T-helper 2 cell treated with Interferon-gamma antibody and Interleukin-4, amounts not matched to agents 5 μg/mL and 100 μg/mL, for 36 hours (primary cell): ENCODE results near the gene SYVN1.

ENCODE experiments used
- DNase-seq: peaks from one replicate; pipeline ENCODE4 v3.0.0; 2021; ENCODE audit warnings: low spot score
- H3K27ac Mint-ChIP-seq: one replicate; pipeline ENCODE4 v1.8.0; 2021; ENCODE audit warnings: mild to moderate bottlenecking, mixed read lengths
- H3K27me3 Mint-ChIP-seq: one replicate; pipeline ENCODE4 v1.8.0; 2021; ENCODE audit warnings: low read depth, mixed read lengths
- H3K36me3 Mint-ChIP-seq: one replicate; pipeline ENCODE4 v1.8.0; 2021; ENCODE audit warnings: low read depth, mixed read lengths
- H3K4me1 Mint-ChIP-seq: one replicate; pipeline ENCODE4 v1.8.0; 2021; ENCODE audit warnings: low read depth, mixed read lengths
- H3K4me3 Mint-ChIP-seq: one replicate; pipeline ENCODE4 v1.8.0; 2022; ENCODE audit warnings: mild to moderate bottlenecking, moderate library complexity, mixed read lengths
- H3K9me3 Mint-ChIP-seq: one replicate; pipeline ENCODE4 v1.8.0; 2021; ENCODE audit warnings: mixed read lengths

Gene SYVN1

DNA sequence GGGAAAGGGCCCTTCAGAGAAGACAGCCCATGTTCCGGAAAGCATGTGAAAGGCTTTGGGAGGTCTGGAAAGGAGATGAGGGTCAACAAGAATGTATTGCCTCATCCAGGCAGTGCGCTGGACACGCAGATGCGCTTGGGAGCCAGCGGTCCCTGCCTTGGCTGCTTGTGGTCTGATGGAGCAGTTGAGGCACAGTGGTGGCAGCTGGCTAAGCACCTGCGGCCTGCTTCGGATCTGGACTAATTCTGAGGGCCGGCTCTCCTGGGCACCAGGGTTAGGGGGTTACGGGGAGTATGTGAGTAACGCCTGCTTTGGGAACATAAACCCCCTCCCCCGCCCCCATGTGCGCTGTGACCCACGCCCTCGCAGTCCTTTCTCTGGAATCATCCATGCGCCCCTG, 27.2 kb downstream of the SYVN1 start:
- Mint-ChIP-seq H3K36me3 (peaks cover 14% of the 10 kb centered on the region), H3K27me3 (no peaks in the 10 kb centered on the region), H3K27ac (no peak overlapping the region), H3K4me1 (peaks cover 15% of the 10 kb centered on the region), H3K9me3 (no peaks in the 10 kb centered on the region), H3K4me3 (no peak overlapping the region)
- no peak for DNase-seq

DNA sequence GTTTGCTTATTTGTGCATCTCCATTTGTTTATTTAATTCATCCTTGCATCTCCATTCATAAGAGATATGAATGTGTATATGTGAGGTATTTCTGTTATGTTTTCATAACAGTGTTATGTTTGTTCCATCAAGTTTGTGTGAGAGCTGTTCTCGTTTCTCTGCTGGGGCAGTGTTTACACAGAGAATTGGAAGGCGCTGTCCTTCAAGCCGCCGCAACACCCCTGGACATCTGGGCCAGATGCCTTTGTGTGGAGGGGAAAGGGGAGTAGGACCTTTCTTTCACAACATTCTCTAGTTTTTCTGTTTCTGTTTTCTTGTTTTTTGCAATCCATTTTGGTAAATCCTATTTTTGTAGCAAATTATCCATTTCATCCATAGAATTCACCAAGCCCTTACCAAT, 29.7 kb downstream of the SYVN1 start:
- DNase-seq, result no peak
- H3K4me1 Mint-ChIP-seq, result peaks cover 4% of the 10 kb centered on the region
- H3K4me3 Mint-ChIP-seq, result no peak overlapping the region
- no peak overlapping the region for H3K27ac Mint-ChIP-seq
- H3K27me3 Mint-ChIP-seq, result no peaks in the 10 kb centered on the region
- peaks cover 12% of the 10 kb centered on the region for H3K36me3 Mint-ChIP-seq
- H3K9me3 Mint-ChIP-seq, result no peaks in the 10 kb centered on the region

DNA sequence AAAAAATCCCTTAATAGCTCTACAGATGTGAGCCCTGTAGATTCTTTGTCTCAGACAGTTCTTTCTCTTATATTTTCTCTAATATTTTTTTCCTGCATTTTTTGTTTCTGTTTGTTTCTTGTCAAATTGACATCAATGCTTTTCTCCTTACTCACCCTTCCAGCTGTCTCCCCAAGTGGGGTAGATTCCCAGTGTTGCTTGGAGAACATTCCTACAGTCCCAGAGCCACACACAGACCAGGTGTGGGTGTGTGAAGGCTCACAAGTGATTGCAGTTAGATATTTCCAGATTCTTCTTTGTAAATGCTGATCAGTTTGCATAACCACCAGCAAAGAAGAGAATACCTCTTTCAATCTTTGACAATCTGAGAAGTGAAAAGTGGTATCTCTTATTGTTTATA, 30.8 kb downstream of the SYVN1 start:
- no peak for DNase-seq
- peaks cover 7% of the 10 kb centered on the region for H3K4me1 Mint-ChIP-seq
- no peaks in the 10 kb centered on the region for H3K27me3 Mint-ChIP-seq
- H3K36me3 Mint-ChIP-seq, result peaks cover 14% of the 10 kb centered on the region
- no peak overlapping the region for H3K27ac Mint-ChIP-seq
- H3K9me3 Mint-ChIP-seq, result no peaks in the 10 kb centered on the region
- H3K4me3 Mint-ChIP-seq, result no peak overlapping the region

DNA sequence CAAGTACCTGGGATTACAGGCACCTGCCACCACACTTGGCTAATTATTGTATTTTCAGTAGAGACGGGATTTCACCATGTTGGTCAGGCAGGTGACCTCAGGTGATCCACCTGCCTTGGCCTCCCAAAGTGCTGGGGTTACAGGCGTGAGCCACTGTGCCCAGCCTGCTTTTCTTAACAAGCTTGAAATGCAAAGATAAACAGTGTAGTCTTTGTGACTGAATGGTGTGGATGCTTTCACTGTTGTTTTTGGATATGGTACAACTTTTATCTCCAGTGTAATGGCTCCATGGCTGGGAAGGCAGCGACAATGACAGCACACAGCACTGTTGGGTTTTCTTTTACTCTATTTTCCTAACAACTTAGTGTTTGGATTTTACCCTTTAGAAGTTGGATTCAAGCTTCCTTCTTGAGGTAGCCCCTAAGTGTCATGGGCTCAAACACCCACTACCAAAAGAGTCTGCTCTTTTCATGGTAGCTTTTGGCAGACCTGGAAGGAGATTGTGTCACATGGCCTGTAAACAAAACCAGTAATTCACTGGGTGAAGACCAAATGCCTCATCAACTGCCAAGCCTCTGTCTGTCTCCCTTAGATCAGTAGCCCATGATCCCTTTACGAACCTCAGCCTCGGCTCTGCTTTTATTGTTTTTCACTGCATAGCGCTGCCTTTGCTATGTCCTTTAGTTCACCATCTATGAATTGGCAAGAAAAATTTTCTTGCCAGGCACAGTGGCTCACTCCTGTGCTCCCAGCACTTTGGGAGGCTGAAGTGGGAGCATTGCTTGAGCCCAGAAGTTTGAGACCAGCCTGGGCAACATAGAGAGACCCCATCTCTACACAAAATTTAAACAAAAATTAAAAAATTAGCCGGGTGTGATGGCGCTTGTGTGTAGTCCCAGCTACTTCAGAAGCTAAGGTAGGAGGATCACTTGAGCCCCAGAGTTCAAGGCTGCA, 31.9 kb downstream of the SYVN1 start:
- Mint-ChIP-seq H3K4me3 (no peak overlapping the region), H3K36me3 (peaks cover 16% of the 10 kb centered on the region), H3K4me1 (peaks cover 11% of the 10 kb centered on the region), H3K27ac (no peak overlapping the region), H3K9me3 (no peaks in the 10 kb centered on the region), H3K27me3 (no peaks in the 10 kb centered on the region)
- no peak for DNase-seq

DNA sequence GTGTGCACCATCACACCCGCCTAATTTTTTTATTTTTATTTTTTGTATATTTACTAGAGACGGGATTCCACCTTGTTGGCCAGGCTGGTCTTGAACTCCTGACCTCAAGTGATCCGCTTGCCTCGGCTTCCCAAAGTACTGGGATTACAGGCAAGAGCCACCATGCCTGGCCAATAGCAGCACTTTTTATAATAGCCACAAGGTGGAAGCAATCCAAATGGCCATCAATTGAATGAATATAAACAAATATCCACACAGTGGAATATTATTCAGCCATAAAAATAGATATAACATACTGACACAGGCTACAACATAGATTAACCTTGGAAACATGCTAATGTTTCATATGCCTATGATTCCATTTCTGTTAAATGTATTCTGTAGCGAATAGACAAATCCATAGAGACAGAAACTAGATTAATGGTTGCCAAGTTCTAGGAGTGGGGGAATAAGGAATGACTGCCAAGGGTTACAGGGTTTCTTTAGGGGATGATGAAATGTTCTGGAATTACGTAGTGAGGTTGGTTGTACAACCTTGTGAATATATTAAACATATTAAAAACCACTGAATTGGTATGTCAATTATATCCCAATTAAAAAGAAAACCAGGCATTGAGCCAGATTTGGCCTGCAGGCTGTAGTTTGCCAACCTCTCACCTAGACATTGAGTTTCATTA, 33.5 kb downstream of the SYVN1 start:
- Mint-ChIP-seq H3K27me3 (no peaks in the 10 kb centered on the region), H3K4me3 (no peak overlapping the region), H3K27ac (no peak overlapping the region), H3K9me3 (no peaks in the 10 kb centered on the region), H3K36me3 (peaks cover 13% of the 10 kb centered on the region), H3K4me1 (peaks cover 12% of the 10 kb centered on the region)
- no peak for DNase-seq

DNA sequence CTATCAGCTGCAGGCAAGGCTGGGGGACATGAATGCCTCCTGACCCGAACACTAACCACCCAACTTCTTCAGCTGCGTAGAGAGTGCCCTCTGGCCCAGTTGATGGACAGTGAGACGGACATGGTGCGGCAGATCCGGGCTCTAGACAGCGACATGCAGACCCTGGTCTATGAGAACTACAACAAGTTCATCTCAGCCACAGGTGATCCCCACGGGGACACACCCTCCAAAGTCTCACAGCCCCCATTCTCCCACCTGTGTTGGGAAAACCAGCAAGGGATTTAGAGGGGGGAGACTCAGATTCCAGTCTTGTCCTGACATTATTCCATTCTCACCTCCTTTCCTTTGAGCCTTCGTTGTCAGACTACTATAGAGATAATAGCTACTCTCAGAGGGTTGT, 37.4 kb downstream of the SYVN1 start:
- Mint-ChIP-seq H3K9me3 (no peaks in the 10 kb centered on the region), H3K27ac (peak overlapping the region; percentile 57), H3K27me3 (no peaks in the 10 kb centered on the region), H3K4me1 (peaks cover 12% of the 10 kb centered on the region), H3K36me3 (peaks cover 5% of the 10 kb centered on the region), H3K4me3 (peak overlapping the region; percentile 93)
- no peak for DNase-seq

DNA sequence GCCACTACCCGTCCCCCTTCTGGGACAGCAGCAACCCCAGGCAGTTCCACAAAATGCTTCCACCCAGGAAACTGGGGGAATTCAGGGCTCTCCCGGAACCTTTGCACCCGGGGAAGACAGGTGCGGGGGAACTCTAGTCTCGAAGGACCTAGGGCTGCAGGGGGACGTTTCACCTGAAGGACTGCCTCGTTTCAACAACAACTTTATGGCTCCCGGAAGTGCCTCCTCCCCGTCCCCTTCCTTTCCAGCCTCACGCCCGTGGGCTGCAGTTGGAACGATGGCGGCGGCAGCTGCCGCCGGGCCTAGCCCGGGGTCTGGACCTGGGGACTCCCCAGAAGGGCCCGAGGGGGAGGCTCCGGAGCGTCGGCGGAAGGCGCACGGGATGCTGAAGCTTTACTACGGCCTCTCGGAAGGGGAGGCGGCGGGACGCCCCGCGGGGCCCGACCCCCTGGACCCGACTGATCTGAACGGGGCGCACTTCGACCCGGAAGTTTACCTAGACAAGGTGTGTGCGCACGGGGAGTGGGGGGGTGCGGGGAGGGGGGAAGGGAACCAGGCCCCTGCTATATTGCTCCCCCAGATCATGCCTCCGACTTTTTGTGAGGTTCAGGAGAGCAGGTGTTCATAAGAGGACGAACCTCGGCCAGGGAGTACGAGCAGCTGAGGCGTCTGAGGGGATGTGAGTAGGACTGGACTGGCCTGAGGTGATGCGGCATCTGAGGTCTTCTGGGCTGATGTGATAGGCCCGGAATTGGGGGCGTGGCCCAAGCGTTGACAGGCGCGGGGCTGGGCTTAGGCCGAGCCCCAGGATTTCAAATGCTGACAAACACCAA, 38.1 kb downstream of the SYVN1 start, which contains the start of gene VPS51:
VPS51 (plus strand) TSS at position 241 of the 833 bp plus-strand sequence; CDS start at position 278, 37 bp downstream.
- Mint-ChIP-seq H3K36me3 (peaks cover 4% of the 10 kb centered on the region), H3K27me3 (no peaks in the 10 kb centered on the region), H3K9me3 (no peaks in the 10 kb centered on the region), H3K4me3 (peak within 1 kb of the TSS; percentile 93), H3K27ac (peak within 1 kb of the TSS; percentile 98), H3K4me1 (peaks cover 12% of the 10 kb centered on the region)
- peak; percentile 84 for DNase-seq

DNA sequence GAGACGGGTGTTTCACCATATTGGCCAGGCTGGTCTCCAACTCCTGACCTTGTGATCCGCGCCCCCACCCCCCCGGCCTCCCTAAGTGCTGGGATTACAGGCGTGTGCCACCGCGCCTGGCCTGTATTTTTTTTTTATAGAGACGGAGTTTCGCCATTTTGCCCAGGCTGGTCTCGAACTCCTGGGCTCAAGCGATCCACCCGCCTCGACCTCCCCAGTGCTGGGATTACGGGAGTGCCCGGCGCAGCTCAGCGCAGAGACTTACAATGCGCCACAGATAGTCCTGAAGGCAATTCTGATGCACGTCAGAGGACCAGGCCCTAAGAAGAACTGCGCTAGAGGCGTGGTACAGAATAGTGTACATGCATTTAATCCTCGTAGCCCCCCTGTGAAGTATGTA, 38.9 kb downstream of the SYVN1 start:
- Mint-ChIP-seq H3K4me1 (peaks cover 12% of the 10 kb centered on the region), H3K27ac (peak overlapping the region; percentile 98), H3K36me3 (peaks cover 4% of the 10 kb centered on the region), H3K9me3 (no peaks in the 10 kb centered on the region), H3K27me3 (no peaks in the 10 kb centered on the region), H3K4me3 (peak overlapping the region; percentile 93)
- no peak for DNase-seq

DNA sequence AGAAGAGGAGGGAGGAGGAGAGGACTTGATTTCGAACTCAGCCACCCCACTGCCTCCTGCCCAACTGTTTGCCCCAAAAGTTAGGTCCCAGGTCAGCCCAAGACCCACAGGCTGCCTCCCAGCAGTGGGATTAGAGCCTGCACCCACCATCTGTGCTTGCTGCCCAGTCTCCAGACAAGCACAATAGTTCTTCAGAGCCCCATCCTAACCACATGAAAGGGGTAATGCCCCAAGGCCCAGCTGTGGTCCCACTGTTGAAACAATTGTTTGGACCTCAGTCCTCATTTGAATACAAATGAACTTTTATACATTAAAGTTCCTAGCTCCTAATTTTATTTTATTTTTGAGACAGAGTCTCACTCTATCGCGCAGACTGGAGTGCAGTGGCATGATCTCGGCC, 43.7 kb downstream of the SYVN1 start:
- Mint-ChIP-seq H3K9me3 (no peaks in the 10 kb centered on the region), H3K27me3 (no peaks in the 10 kb centered on the region), H3K27ac (no peak overlapping the region), H3K36me3 (peaks cover 15% of the 10 kb centered on the region), H3K4me1 (peaks cover 5% of the 10 kb centered on the region), H3K4me3 (no peak overlapping the region)
- DNase-seq, result no peak

DNA sequence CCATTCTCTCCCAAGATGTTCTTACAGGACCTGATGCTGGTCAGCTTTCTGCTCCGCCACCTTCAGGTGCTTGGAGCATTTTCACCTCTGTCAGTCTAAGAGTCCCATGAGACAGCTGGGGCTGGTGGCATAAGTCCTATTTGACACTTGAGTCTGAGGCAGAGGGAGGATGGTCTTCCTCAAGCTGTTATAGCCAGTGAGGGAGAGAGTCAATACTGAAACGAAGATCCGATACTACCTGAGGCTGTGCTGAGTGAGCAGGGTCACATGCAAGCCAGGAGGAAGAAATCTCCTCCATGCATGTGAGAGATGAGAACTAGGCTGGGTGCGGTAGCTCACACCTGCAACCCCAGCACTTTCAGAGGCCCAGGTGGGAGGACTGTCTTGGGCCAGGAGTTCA, 44.7 kb downstream of the SYVN1 start:
- no peak overlapping the region for H3K27ac Mint-ChIP-seq
- H3K4me3 Mint-ChIP-seq, result no peak overlapping the region
- H3K4me1 Mint-ChIP-seq, result peaks cover 9% of the 10 kb centered on the region
- H3K36me3 Mint-ChIP-seq, result peaks cover 17% of the 10 kb centered on the region
- H3K9me3 Mint-ChIP-seq, result no peaks in the 10 kb centered on the region
- H3K27me3 Mint-ChIP-seq, result no peaks in the 10 kb centered on the region
- DNase-seq, result no peak

DNA sequence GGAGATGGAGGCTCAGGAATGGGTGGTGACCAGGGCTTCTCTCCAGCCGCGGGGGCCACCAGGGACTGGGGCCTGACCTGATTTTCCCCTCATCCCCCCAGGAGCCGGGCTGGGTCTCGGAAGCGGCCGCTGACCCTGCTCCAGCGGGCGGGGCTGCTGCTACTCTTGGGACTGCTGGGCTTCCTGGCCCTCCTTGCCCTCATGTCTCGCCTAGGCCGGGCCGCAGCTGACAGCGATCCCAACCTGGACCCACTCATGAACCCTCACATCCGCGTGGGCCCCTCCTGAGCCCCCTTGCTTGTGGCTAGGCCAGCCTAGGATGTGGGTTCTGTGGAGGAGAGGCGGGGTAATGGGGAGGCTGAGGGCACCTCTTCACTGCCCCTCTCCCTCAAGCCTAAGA, 46.5 kb downstream of the SYVN1 start:
- DNase-seq, result no peak
- Mint-ChIP-seq H3K36me3 (peaks cover 29% of the 10 kb centered on the region), H3K4me3 (no peak overlapping the region), H3K4me1 (peaks cover 12% of the 10 kb centered on the region), H3K27ac (no peak overlapping the region), H3K9me3 (no peaks in the 10 kb centered on the region), H3K27me3 (peaks cover 4% of the 10 kb centered on the region)

DNA sequence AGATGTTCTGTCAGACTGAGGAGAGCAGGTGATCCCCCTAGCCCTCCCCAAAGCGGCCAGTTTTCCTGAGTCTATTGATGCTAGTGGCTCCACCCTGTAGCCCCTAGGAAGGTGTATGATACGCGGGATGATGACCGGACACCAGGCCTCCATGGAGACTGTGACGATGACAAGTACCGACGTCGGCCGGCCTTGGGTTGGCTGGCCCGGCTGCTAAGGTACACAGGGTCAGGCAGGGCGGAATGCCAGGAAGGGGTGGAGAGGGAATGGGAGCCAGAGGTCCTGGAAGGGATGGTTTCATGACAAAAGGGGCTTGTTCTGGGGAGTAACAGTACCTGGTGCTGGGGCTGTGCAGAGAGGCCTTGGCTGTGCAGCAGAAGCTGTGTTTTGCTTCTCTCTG, 47.1 kb downstream of the SYVN1 start:
- DNase-seq, result no peak
- no peaks in the 10 kb centered on the region for H3K9me3 Mint-ChIP-seq
- peak overlapping the region; percentile 17 for H3K27ac Mint-ChIP-seq
- no peak overlapping the region for H3K4me3 Mint-ChIP-seq
- H3K27me3 Mint-ChIP-seq, result peaks cover 4% of the 10 kb centered on the region
- H3K36me3 Mint-ChIP-seq, result peaks cover 32% of the 10 kb centered on the region
- peaks cover 16% of the 10 kb centered on the region for H3K4me1 Mint-ChIP-seq

DNA sequence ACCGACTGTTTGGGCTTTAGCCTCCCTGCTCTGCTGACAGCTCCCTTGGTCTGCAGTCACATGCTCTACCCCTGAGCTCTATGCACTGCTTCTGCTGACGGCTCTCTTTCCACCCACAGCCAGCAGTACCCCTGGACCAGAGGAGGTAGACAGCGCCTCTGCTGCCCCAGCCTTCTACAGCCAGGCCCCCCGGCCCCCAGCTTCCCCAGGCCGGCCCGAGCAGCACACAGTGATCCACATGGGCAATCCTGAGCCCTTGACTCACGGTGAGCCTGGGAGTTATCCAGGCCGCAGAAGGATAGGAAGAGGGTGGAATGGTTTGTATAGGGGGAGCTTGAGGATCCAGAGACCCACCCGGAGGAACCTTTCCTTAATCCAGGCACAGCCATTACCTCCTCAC, 47.5 kb downstream of the SYVN1 start:
- Mint-ChIP-seq H3K9me3 (no peaks in the 10 kb centered on the region), H3K27ac (no peak overlapping the region), H3K4me3 (no peak overlapping the region), H3K36me3 (peaks cover 35% of the 10 kb centered on the region), H3K27me3 (peaks cover 4% of the 10 kb centered on the region), H3K4me1 (peaks cover 19% of the 10 kb centered on the region)
- no peak for DNase-seq
